NOMO-1 treated with DMSO at 0.1 percent for 48 hours (cell line): ENCODE measurements around the gene ADORA1.

Source experiments
- DNase-seq: peaks from one replicate; lab custom pipeline; 2025; ENCODE audit not compliant: unreplicated experiment; lab: John Stamatoyannopoulos, UW

The ADORA1 gene

DNA sequence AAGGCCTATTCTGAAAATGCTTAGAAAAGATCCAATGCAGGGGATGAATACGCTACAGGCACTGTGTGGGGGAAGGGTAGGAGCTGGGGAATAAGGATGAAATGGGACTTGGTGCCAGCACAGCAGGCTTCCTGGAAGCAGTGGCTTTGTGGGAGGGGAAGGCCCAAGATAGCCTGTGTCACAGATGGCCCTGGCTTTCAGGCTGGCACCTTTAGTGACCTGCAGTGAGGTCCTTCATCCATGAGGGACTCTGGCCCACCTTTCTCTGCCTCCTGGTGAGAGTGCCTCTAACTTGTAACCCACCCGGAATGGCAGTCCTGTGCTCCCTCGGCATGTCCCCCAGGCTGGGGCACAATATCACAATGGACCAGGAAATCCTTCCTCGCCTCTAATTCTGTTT, 58.1 kb downstream of the ADORA1 start:
- DNase-seq = no peak

DNA sequence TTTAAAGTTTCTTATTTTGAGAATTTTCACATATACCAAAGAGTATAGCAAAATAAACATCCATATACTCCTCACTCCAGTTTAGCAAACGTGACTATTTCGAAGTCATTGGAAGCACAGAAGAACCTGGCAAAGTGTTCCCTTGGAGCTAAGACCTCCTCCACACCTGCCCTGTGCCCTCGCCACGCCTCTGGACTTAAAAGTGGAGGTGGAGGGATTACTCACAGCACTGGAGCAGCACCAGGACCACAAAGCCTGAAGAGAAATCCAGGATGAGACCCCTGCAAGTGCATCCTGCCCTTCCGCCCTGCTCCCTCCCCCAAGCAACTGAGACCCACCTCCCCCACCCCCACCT, 58.5 kb downstream of the ADORA1 start:
- DNase-seq = no peak

DNA sequence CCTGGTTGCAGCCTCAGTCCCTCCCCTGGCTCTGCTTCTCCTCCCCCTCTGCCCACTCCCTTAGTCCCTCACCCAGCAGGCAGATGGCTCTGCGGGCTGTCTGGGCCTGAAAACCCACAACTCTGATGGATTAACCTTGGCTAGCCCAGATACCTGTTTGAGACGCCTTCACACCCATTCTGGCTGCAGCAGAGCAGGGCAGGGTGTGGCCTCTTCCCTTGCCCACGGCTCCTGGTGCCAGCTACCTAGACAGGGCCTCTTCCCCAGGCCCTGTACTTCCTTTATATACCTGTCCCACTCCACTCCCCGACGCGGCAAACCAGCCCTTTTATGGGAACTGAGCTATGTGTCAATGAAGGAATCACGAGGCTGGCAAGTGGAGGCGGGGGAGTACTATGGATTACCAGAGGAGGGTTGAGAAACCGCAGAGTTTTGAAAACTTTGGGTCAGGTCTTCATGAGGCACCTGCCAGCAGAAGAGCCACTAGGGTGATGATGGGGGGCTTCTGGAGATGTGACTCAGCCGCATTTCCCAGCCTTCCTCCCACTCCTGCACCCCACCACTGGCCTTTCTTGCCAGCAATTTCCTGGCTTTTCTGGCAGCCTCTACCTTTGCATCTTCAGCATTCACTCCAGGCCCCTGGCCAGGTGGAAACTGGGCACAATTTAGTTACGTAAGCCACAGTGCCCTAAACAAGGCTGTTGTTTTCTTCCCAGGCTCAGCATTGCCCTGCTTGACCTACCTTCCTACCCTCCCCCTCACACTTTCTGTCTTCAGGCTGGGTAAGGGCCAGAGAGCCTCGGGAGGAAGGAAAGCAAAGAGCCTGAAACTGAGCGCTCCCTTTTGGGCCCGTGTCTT, 59.1 kb downstream of the ADORA1 start, which contains the start of gene CHI3L1:
CHI3L1 (minus strand) TSS at position 259 of the 858 bp plus-strand sequence; CDS start at position 178, 81 bp downstream.
- peak; percentile 61 for DNase-seq

DNA sequence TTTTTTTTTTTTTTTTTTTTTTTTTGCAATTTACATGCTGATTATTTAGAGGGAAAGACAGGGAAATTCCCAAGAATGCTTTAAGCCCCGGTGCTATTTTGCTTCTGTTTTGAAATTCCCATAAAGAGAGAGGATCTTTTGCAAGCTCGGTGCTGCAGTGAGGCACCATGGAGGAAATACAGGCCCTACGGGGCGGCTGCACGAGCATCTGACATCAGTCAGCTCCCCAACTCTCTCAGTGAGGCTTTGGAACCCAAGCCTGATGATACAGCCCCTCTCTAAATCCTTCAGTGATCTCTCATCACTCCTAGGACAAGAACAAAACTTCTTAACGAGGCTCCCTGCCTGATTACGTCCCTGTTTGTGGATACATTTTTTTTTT, 59.8 kb downstream of the ADORA1 start:
- DNase-seq = no peak

DNA sequence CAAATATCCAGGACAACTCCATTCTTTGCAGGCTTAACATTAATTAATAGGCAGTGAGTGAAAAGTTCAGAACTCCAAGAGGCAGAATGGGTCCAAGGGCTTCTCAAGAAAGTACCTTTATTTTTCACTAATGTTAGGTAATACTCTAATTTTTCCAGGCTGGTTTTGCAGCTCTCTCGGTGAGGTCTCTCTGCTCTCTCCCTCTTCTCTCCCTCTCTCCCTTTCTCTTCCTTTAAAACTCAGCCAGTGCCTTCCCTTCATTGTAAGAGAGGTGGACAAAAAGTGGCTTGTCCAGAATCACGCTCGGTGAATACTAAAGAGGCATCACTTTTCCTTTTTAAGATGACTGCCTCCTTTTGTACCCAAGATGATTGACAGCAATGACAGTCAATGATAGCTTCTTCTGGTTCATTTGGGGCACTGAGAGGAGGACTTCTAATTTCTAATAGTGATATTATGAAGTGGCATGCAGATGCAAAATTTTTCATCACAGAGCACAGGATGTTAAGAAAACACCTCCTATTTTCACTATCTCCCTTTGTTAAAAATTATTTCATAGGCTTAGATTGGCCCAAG, 60.3 kb downstream of the ADORA1 start:
- no peak for DNase-seq

DNA sequence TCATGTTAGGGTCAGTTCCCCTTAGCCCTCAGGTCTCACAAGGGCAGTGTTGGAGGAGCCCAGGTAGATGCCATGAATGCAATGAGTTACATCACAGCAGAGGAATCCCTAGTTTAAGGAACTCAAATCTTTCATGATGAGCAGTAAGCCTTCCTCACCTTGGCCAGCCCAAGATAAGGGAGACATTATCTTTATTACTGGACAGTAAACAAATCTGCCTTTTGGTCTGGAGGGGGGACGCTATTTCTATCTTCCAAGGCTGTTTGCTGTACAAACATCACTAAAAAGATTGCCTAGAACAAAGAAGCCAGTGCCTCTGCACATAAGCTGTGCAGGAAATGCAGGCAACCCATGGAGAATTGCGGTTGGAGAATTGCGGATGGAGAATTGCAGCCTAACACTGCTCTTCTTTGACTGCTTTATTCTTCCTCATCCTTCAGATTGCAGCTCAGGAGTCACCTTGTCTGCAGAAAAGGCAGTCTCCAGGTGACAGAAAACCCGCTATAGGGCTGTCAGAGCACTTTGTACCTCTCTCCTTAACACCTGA, 61.2 kb downstream of the ADORA1 start:
- DNase-seq = no peak

DNA sequence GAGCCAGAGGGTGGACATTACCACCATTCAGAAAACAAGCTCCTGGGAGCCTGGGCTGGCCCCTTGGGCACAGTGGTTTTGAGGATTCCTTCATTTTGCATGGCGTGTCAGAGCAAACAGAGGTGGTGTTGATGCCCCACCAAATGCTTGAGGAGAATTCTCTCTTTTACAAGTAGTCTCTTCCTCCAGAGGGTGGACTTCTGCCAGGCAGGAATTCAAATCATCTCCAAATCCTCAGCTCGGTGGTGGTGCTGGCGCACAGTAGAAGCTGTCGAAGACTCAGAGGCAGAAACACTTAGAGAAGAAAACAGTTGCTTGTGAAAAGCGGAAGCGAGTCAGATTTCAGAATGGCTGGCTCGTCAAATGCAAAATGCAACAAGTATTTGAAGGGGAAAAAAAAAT, 62.4 kb downstream of the ADORA1 start:
- DNase-seq = peak; percentile 77

DNA sequence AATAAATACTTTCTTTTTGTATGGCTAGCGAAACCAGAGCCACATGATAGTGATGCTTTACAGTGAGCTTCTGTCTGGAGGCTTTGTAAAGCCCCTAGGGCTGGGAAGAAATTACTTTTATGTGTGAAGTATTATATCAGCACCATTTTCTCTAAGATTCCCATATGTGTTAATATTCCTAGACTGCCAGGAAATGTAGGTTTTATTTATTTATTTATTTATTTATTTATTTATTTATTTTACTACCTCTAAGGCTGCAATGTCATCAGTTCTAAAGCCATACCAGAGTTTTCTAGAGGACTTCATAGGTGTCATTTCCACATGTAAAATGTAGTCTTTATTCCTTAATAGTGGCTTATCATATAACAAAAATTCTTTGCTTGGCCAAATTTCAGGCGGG, 63.4 kb downstream of the ADORA1 start:
- no peak for DNase-seq

DNA sequence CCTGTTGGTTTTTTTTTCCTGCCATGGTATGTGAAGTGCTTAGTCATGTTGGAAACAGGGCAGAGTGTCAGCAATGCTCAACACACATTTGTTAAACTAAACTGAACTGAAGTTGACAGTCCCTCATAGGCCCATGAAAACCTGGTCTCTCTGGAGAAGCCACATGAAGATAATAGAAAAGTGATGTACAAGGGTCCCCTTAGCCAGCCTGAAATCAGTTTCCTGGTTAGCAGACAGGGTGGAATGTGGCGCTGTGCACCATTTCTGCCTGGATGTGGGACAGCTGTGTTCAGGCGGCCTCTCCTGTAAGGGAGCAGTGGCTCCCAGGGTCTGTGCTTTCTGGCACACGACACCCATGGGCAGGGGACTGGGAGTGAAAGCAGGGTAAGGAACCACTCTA, 68.8 kb downstream of the ADORA1 start:
- no peak for DNase-seq

DNA sequence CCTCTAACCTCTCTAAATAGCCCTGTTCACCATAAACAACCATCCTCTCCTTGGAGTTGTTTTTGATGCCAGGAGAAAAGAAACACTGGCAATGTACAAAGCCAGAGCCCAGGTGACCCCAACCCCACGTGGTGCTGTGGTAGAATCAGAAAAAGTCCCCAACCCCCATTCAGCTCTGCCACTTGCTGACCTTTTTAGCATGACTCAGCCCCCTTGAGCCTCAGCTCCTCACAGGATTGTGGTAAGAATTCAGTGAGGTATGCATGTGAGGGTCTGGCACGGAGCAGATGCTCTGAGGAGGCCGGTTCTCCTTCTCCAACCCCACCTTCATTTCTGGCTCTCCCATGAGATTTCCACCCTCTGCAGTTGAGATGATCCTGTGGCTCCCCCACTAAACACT, 70.1 kb downstream of the ADORA1 start:
- peak; percentile 11 for DNase-seq

DNA sequence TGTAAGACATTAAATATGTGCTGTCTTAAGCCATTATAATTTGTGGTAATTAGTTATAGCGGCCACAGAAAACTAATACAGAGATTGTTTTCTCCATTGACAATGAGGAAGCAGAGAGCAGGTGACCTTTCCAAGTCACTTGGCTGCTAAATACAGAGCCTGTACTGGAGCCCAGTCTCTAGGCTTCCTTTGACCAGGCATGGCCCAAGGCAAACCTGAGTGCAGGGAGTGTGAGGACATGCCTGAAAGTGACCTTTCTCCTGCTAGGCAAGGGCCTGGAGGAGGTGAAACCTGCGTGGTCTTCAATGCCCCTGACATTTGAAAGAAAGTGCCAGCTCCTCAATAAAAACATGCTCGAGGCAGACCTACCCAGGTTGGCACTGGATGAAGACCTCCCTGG, 71.5 kb downstream of the ADORA1 start:
- DNase-seq = no peak

DNA sequence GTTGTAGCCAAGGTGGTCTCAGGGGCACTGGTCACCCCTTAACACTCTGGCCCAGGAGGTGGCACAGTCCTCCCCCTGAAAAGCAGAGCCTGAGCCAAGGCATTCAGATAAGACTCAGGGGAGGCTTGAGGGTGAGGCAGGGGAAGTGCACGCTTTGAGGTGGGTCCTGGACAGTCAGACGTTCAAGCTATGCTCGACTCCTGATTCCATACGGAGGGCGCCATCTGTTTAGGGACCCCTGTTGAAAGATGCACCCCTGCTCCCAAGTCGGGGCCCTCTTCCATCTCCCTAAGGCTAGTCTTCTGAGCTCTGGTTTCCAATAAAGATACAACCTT, 71.9 kb downstream of the ADORA1 start:
- no peak for DNase-seq

DNA sequence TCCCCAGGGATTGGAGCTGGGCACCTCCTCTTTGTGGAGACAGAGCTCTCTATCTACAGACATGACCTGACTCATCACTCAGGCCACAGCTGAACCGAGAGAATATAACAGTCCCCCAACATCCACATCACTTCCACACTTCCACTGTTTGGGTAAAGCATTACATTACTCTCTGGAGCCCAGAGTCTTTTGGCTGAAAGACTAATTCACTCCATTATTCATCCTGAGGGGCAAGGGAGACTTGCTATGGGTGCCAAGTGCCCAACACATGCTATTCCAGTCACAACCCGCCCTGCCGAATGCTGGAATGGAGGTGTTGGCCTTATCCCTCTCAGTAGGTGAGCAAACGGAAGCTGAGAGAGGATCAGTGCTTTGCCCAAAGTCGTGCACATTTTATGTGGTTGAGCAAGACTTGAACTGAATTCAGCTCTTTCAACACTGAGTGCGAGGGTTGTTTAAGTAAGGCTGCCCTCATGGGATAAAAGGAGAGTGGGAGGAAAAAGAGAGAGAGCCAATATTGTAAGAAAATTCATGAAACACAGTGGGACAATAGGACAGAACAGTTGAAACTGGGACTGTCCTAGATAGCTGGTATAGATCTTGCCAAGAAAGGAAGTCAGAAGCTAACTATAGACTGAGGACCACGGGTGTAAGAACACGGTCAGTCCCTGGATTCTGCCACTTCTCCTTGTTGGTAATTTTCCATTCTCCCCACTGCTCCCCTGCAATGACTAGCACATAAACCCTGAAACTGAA, 72.5 kb downstream of the ADORA1 start:
- DNase-seq = peak; percentile 62

DNA sequence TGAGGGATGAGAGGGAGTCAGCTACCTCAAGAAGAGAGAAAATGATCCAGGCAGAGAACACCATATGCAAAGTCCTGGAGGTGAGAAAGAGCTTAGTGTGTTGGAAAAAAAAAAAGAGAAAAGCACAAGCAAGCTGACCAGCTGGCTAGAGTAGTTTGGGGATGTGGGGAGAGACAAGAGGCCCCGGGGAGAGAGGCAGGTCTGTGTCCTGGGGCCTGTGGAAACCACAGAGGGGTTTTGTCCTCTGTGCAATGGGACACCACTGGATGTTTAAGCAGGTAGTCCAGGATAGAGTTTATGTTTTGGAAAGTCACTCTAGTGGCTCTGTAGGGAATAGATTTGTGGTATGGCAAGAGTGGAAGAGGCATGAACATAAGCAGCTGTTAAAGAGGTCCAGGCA, 73.4 kb downstream of the ADORA1 start:
- DNase-seq = no peak

DNA sequence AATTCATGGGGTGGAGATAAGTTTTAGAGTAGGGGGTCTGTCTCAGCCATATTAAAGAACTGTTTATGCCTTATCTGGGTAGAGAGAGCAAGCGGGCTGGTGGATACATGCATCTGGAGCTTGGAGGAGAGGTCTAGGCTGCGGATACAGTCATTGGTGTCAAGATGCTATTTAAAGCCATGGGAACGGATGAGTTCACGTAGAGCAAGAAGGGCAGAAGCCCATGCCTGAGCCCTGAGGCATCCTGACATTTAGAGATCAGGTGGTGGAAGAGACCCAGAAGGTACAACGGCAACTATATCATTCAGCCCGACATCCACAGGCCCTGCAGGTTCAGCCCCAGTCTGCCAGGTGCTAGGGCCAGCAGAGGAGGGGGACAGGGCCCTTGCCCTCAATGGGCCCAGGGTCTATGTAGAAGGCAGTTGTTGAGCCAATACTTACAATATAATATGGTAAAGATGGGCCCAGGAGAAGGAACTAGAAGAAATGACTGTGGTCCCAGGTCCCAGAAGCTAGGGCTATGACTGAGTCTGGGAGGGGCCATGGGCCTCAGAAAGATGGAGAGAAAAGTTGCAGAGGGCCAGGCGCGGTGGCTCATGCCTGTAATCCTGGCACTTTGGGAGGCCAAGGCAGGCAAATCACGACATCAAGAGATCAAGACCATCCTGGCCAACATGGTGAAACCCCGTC, 74.1 kb downstream of the ADORA1 start:
- DNase-seq = no peak

DNA sequence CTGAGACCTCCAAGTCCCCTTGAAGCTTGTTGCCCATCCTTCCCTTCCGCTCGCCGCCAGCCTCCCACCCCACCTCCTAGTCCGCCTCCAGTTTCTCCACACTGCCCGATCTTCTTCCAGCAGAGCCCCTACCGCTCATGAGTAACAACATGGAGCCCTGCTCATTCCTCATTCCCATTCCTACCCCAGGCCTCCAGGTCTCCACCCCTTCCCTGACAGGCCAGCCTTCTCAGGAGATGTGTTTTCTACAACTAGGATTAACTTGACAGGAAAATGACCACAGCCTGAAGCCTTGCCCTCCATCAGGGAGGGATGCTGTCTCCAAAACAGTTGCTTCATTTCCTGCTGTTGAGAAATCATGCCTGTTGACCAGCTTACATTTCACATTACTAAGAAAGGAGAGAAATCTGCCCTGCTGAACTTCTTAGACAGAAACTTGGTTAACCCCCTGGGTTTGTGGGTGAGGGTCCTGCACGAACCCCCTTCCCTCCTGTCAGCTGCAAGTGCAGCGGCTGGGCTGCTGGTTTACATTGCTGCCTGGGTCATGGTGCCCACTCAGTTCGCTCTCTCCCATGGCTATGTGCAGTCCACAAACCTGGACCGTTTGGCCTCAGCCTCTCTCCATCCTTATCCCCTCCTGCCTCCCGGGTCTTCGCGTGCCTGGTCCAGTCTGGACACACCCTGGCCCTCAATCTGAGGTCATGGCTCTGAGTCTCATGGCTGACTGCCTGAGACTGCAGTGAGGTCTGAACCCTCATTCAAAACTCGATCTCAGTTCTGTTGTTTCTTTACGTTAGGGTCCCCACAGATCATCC, 75.1 kb downstream of the ADORA1 start:
- DNase-seq = peak; percentile 75

DNA sequence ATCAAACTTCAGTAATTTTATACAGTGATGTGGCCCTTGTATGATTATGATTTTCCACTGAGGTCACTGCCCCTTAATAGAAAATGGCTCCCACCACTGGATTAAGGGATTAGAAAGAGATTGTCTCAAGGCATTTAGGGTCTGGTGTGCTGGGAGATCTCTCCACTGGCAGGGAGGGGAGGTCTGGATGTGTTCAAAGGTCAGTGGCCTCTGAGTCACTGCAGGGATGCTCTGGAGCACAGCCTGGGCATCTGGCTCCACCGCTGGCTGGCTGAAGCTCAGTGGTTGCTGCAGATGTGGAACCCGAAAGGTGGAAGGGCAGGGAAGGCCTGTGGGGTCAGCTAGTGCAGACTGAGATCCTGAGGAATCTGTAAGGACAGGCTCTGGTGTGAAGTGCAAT, 77.2 kb downstream of the ADORA1 start:
- DNase-seq = no peak

DNA sequence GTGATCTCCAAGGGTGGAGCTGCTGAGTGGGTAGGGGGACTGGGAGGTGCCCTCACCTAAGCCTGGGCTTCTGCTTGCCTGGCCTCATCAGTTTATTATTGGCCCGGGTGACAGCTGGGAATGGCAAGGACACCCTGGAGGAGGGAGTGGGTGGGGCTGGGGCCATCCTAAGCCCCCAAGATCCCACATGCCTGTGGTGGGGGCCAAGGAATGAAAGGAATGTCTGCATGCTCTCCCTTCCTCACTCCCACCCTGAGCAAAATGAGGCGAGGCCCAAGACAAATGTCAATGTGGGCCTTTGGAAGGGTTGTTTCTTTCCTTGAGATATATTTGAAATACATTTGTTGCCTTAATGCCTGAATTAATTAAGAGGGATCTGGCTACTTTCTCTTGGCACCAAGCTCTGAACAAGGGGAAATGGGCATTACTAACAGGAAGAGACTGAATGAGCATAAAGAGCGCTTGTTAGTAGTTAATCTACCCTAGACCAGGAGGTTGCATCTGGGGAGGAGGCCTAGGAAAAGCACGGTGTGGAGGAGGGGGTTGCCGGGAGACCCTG, 78.7 kb downstream of the ADORA1 start:
- DNase-seq = no peak

DNA sequence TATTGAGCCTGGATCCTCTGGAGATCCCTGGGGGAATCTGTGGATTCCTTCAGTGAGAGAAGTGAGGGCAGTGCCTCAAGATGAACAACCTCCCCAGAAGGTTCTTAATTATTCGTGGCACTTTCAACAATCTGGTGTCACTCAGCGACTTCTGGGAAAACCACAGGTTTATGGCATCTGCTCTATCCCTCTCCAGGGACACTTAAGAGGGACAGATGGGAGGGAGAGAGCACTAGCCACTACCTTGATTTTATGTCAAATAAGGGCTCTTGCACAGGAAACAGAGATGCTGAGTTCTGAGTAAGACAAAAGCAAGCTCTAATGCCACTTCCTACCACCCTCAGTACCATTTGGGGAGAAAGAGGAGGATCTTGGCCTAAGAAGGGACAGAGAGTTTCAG, 80.2 kb downstream of the ADORA1 start:
- DNase-seq = no peak

DNA sequence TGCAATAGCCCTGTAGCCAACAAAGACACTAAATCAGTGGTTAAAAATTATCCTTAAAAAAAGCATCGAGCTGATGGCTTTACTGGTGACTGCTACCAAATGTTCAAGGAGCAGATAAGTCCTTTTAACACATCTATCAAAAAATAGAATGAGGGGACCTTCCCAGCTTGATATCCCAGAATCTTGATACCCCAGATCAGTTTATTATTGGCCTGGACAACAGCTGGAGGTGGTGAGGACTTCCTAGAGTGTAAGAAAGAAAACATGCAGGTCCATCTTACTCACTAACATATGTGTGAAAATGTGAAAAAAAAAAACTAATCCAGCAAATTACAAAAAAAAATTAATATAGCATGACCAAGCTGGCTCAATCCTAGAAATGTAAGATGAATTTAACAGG, 80.7 kb downstream of the ADORA1 start:
- DNase-seq = no peak
